ENCODE measurements around the gene VPS13C. TPM values are rescaled to one million over a fixed set of nuclear protein-coding genes. Genes with fewer than 3 reads are reported as not detected.
"Not testable (repeated sequence)": the region's sequence is repeated elsewhere in the genome, so short reads cannot be mapped to it uniquely, and the experiment has no call there.

VPS13C gene
- total and polyA plus RNA-seq, 8 donors: 8.8 to 49.6 (median 27.9) TPM

- H3K36me3 ChIP-seq: peaks cover 0 to 12% (median 0%) of the 10 kb centered on the region in 3 donors
- H3K4me1 ChIP-seq: no peaks in the 10 kb centered on the region
- ATAC-seq (no peak), FAIRE-seq (no peak), DNase-seq (no peak)
- no peak overlapping the region for H3K27ac ChIP-seq
- intact Hi-C loops (cut with DNase I): no loop called here
- no peaks in the 10 kb centered on the region for H3K27me3 ChIP-seq
- no peaks in the 10 kb centered on the region for H3K9me3 ChIP-seq
- 73 to 84% methylated on average over 2 of the region's 2 CpGs for WGBS, 2 donors
- H3K4me3 ChIP-seq: no peak overlapping the region
- TF ChIP-seq CTCF (IDR thresholded peaks at IDR 0.05): no peak
Observed at GRCh38 chr15:62026487-62027262, 33.6 kb downstream of the VPS13C start.

- FAIRE-seq: no peak
- Histone ChIP-seq H3K9me3 (no peaks in the 10 kb centered on the region), H3K27ac (no peak overlapping the region), H3K4me3 (no peak overlapping the region), H3K36me3 (peaks cover 0 to 12% (median 0%) of the 10 kb centered on the region in 3 donors), H3K4me1 (no peaks in the 10 kb centered on the region), H3K27me3 (no peaks in the 10 kb centered on the region)
- TF ChIP-seq CTCF (IDR thresholded peaks at IDR 0.05): no peak
- no peak for ATAC-seq
- intact Hi-C loops (cut with DNase I): no loop called here
- WGBS, 2 donors: 96 to 99% methylated on average over 3 of the region's 3 CpGs
- no peak for DNase-seq
Observed at GRCh38 chr15:62021991-62022600, 38.2 kb downstream of the VPS13C start.

GRCh38 chr15:62020576-62021160, 39.6 kb downstream of the VPS13C start:
- no peak for DNase-seq
- FAIRE-seq: no peak
- no peak for TF ChIP-seq CTCF (IDR thresholded peaks at IDR 0.05)
- H3K36me3 ChIP-seq: peaks cover 0 to 12% (median 0%) of the 10 kb centered on the region in 3 donors
- no peaks in the 10 kb centered on the region for H3K4me1 ChIP-seq
- ATAC-seq: no peak
- no peaks in the 10 kb centered on the region for H3K9me3 ChIP-seq
- WGBS, 2 donors: 93 to 97% methylated on average over 3 of the region's 3 CpGs
- intact Hi-C loops (cut with DNase I): no loop called here
- no peak overlapping the region for H3K27ac ChIP-seq
- H3K27me3 ChIP-seq: no peaks in the 10 kb centered on the region
- H3K4me3 ChIP-seq: no peak overlapping the region

- H3K9me3 ChIP-seq; H3K4me1 ChIP-seq; H3K27me3 ChIP-seq; DNase-seq; H3K4me3 ChIP-seq; FAIRE-seq; ATAC-seq; H3K27ac ChIP-seq; intact Hi-C loops (cut with DNase I): not testable (repeated sequence)
- WGBS, 2 donors: 92 to 99% methylated on average over 5 of the region's 7 CpGs
- peaks cover 2 to 10% (median 3%) of the 10 kb centered on the region in 3 donors for H3K36me3 ChIP-seq
Observed at GRCh38 chr15:62005354-62005753, 54.9 kb downstream of the VPS13C start.

GRCh38 chr15:61997786-61998185, 62.5 kb downstream of the VPS13C start:
- DNase-seq (no peak), FAIRE-seq (no peak), ATAC-seq (no peak)
- H3K27ac ChIP-seq: no peak overlapping the region
- H3K4me1 ChIP-seq: no peaks in the 10 kb centered on the region
- no peak for TF ChIP-seq CTCF (IDR thresholded peaks at IDR 0.05)
- H3K27me3 ChIP-seq: no peaks in the 10 kb centered on the region
- H3K4me3 ChIP-seq: no peak overlapping the region
- intact Hi-C loops (cut with DNase I): no loop called here
- 84 to 85% methylated on average over 1 of the region's 1 CpG for WGBS, 2 donors
- no peaks in the 10 kb centered on the region for H3K9me3 ChIP-seq
- H3K36me3 ChIP-seq: peaks cover 0 to 3% (median 0%) of the 10 kb centered on the region in 3 donors
